ENCODE measurements around the gene PSMD12. TPM values are rescaled to one million over a fixed set of nuclear protein-coding genes. Genes with fewer than 3 reads are reported as not detected.
"Not testable (repeated sequence)": the region's sequence is repeated elsewhere in the genome, so short reads cannot be mapped to it uniquely, and the experiment has no call there.

PSMD12 gene
- total RNA-seq, 1 donor from 2014 or later, result 21.4 TPM

- H3K27me3 ChIP-seq (ENCODE audit: control insufficient read depth in 3 of 3, insufficient read depth in 3 of 3, low read length in 3 of 3), result no peaks in the 10 kb centered on the region
- no peak overlapping the region for H3K9ac ChIP-seq (ENCODE audit: low read depth in 1 of 3, low read length in 3 of 3)
- H3K9me3 ChIP-seq (ENCODE audit: control insufficient read depth in 3 of 3, low read length in 3 of 3), result no peaks in the 10 kb centered on the region
- no peak overlapping the region for H3K27ac ChIP-seq (ENCODE audit: low read depth, low read length)
- H3K36me3 ChIP-seq (ENCODE audit: control insufficient read depth in 3 of 3, insufficient read depth in 3 of 3, low read length in 3 of 3), result peaks cover 5 to 20% (median 16%) of the 10 kb centered on the region in 3 donors
- H3K4me3 ChIP-seq (ENCODE audit: low read length in 3 of 3), result no peak overlapping the region
- no peaks in the 10 kb centered on the region for H3K4me1 ChIP-seq (ENCODE audit: control insufficient read depth in 3 of 3, insufficient read depth in 3 of 3, low read length in 3 of 3)
Observed at GRCh38 chr17:67336859-67337258, 29.5 kb downstream of the PSMD12 start.

- no peaks in the 10 kb centered on the region for H3K27me3 ChIP-seq (ENCODE audit: control insufficient read depth in 3 of 3, insufficient read depth in 3 of 3, low read length in 3 of 3)
Observed at GRCh38 chr17:67335245-67335835, 31.0 kb downstream of the PSMD12 start.

DNA sequence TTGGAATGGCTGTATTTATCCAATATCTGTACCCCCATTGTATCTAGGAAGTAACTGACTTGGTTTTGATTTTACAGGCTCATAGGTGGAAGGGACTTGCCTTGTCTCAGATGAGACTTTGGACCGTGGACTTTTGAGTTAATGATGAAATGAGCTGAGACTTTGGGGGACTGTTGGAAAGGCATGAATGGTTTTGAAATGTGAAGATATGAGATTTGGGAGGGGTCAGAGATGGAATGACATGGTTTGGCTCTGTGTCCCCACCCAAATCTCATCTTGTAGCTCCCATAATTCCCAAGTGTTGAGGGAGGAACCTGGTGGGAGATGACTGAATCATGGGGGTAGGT is 34.2 kb downstream of the PSMD12 start:
- not testable (repeated sequence) for H3K4me1 ChIP-seq (ENCODE audit: control insufficient read depth in 3 of 3, insufficient read depth in 3 of 3, low read length in 3 of 3); H3K4me3 ChIP-seq (ENCODE audit: low read length in 3 of 3); H3K27ac ChIP-seq (ENCODE audit: low read depth, low read length); H3K9ac ChIP-seq (ENCODE audit: low read depth in 1 of 3, low read length in 3 of 3); H3K36me3 ChIP-seq (ENCODE audit: control insufficient read depth in 3 of 3, insufficient read depth in 3 of 3, low read length in 3 of 3); H3K9me3 ChIP-seq (ENCODE audit: control insufficient read depth in 3 of 3, low read length in 3 of 3); H3K27me3 ChIP-seq (ENCODE audit: control insufficient read depth in 3 of 3, insufficient read depth in 3 of 3, low read length in 3 of 3)

More at GRCh38 chr17:67335245-67335835, 31.0 kb downstream of the PSMD12 start:
- Histone ChIP-seq H3K9ac (ENCODE audit: low read depth in 1 of 3, low read length in 3 of 3) (no peak overlapping the region), H3K36me3 (ENCODE audit: control insufficient read depth in 3 of 3, insufficient read depth in 3 of 3, low read length in 3 of 3) (peaks cover 0 to 5% (median 4%) of the 10 kb centered on the region in 3 donors), H3K9me3 (ENCODE audit: control insufficient read depth in 3 of 3, low read length in 3 of 3) (no peaks in the 10 kb centered on the region), H3K27ac (ENCODE audit: low read depth, low read length) (no peak overlapping the region), H3K4me3 (ENCODE audit: low read length in 3 of 3) (no peak overlapping the region), H3K4me1 (ENCODE audit: control insufficient read depth in 3 of 3, insufficient read depth in 3 of 3, low read length in 3 of 3) (no peaks in the 10 kb centered on the region)

GRCh38 chr17:67331381-67332161 is 34.8 kb downstream of the PSMD12 start:
- not testable (repeated sequence) for H3K9ac ChIP-seq (ENCODE audit: low read depth in 1 of 3, low read length in 3 of 3); H3K36me3 ChIP-seq (ENCODE audit: control insufficient read depth in 3 of 3, insufficient read depth in 3 of 3, low read length in 3 of 3); H3K9me3 ChIP-seq (ENCODE audit: control insufficient read depth in 3 of 3, low read length in 3 of 3); H3K27ac ChIP-seq (ENCODE audit: low read depth, low read length); H3K4me3 ChIP-seq (ENCODE audit: low read length in 3 of 3); H3K27me3 ChIP-seq (ENCODE audit: control insufficient read depth in 3 of 3, insufficient read depth in 3 of 3, low read length in 3 of 3); H3K4me1 ChIP-seq (ENCODE audit: control insufficient read depth in 3 of 3, insufficient read depth in 3 of 3, low read length in 3 of 3)

GRCh38 chr17:67328026-67328425 is 38.4 kb downstream of the PSMD12 start:
- Histone ChIP-seq H3K27ac (ENCODE audit: low read depth, low read length) (no peak overlapping the region), H3K36me3 (ENCODE audit: control insufficient read depth in 3 of 3, insufficient read depth in 3 of 3, low read length in 3 of 3) (no peaks in the 10 kb centered on the region), H3K9ac (ENCODE audit: low read depth in 1 of 3, low read length in 3 of 3) (no peak overlapping the region), H3K27me3 (ENCODE audit: control insufficient read depth in 3 of 3, insufficient read depth in 3 of 3, low read length in 3 of 3) (no peaks in the 10 kb centered on the region), H3K4me1 (ENCODE audit: control insufficient read depth in 3 of 3, insufficient read depth in 3 of 3, low read length in 3 of 3) (no peaks in the 10 kb centered on the region), H3K4me3 (ENCODE audit: low read length in 3 of 3) (no peak overlapping the region), H3K9me3 (ENCODE audit: control insufficient read depth in 3 of 3, low read length in 3 of 3) (no peaks in the 10 kb centered on the region)

- not testable (repeated sequence) for H3K4me3 ChIP-seq (ENCODE audit: low read length in 3 of 3); H3K4me1 ChIP-seq (ENCODE audit: control insufficient read depth in 3 of 3, insufficient read depth in 3 of 3, low read length in 3 of 3); H3K9me3 ChIP-seq (ENCODE audit: control insufficient read depth in 3 of 3, low read length in 3 of 3); H3K9ac ChIP-seq (ENCODE audit: low read depth in 1 of 3, low read length in 3 of 3); H3K27ac ChIP-seq (ENCODE audit: low read depth, low read length); H3K36me3 ChIP-seq (ENCODE audit: control insufficient read depth in 3 of 3, insufficient read depth in 3 of 3, low read length in 3 of 3); H3K27me3 ChIP-seq (ENCODE audit: control insufficient read depth in 3 of 3, insufficient read depth in 3 of 3, low read length in 3 of 3)
Observed at GRCh38 chr17:67326959-67327745, 39.2 kb downstream of the PSMD12 start.

DNA sequence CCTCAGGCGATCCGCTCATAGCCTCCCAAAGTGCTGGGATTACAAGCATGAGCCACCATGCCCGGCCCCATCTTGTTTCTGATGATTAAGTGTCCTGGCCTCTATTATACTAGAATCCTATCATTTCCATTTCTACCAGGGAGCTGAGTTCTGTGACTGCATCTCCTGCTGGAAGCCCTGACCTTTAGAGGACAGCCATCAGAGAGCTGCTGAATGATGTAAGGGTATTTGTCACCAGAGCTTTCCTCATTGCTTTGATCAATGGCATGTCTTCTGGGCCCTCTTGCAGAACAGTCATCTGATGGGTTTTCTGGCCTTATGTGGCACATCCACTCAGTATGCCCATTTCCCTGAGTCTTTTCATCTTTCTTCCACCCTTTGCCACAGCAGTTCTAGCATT is 39.9 kb downstream of the PSMD12 start:
- Histone ChIP-seq H3K36me3 (ENCODE audit: control insufficient read depth in 3 of 3, insufficient read depth in 3 of 3, low read length in 3 of 3) (no peaks in the 10 kb centered on the region), H3K4me1 (ENCODE audit: control insufficient read depth in 3 of 3, insufficient read depth in 3 of 3, low read length in 3 of 3) (no peaks in the 10 kb centered on the region), H3K9ac (ENCODE audit: low read depth in 1 of 3, low read length in 3 of 3) (no peak overlapping the region), H3K27ac (ENCODE audit: low read depth, low read length) (no peak overlapping the region), H3K4me3 (ENCODE audit: low read length in 3 of 3) (no peak overlapping the region), H3K9me3 (ENCODE audit: control insufficient read depth in 3 of 3, low read length in 3 of 3) (no peaks in the 10 kb centered on the region), H3K27me3 (ENCODE audit: control insufficient read depth in 3 of 3, insufficient read depth in 3 of 3, low read length in 3 of 3) (no peaks in the 10 kb centered on the region)

DNA sequence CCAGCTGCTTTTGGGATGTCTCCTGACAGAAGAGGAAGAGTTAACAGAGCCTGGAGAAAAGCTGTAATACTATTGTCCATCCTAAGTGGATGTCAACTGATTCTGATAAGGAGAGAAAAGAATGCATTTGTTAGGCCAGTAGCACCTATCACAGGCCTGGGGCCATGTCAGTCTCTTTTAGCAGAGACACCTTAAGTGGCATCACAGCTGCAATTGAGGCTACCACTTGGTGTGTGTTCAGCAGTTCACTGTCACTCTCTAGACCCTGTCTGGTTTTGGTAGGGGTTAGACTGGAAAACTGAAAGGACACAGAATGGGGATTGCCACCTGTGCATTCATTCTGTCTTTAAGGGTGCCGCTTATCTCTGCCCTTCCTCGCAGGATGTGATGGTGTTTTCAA is 42.0 kb downstream of the PSMD12 start:
- no peaks in the 10 kb centered on the region for H3K4me1 ChIP-seq (ENCODE audit: control insufficient read depth in 3 of 3, insufficient read depth in 3 of 3, low read length in 3 of 3)
- no peak overlapping the region for H3K4me3 ChIP-seq (ENCODE audit: low read length in 3 of 3)
- H3K27me3 ChIP-seq (ENCODE audit: control insufficient read depth in 3 of 3, insufficient read depth in 3 of 3, low read length in 3 of 3), result no peaks in the 10 kb centered on the region
- no peak overlapping the region for H3K9ac ChIP-seq (ENCODE audit: low read depth in 1 of 3, low read length in 3 of 3)
- no peaks in the 10 kb centered on the region for H3K9me3 ChIP-seq (ENCODE audit: control insufficient read depth in 3 of 3, low read length in 3 of 3)
- H3K36me3 ChIP-seq (ENCODE audit: control insufficient read depth in 3 of 3, insufficient read depth in 3 of 3, low read length in 3 of 3), result no peaks in the 10 kb centered on the region
- H3K27ac ChIP-seq (ENCODE audit: low read depth, low read length), result no peak overlapping the region

DNA sequence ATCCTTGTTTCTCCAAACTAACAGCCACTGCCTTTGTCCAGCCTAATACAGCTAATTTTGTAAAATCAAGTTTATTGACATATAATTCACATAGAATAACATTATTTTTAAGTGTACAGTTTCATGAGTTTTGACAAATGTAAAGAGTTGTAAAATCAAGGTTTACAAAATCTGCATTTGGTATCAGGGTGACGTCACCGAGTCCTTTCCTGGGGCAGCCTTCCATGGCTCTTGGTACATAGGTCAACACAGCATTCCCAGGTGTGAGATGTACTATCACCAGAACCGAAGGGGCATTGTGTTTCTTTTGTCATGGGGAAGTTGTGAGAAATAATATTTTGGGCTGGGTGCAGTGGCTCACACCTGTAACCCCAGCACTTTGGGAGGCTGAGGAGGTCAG is 42.9 kb downstream of the PSMD12 start:
- Histone ChIP-seq H3K36me3 (ENCODE audit: control insufficient read depth in 3 of 3, insufficient read depth in 3 of 3, low read length in 3 of 3) (no peaks in the 10 kb centered on the region), H3K9me3 (ENCODE audit: control insufficient read depth in 3 of 3, low read length in 3 of 3) (no peaks in the 10 kb centered on the region), H3K9ac (ENCODE audit: low read depth in 1 of 3, low read length in 3 of 3) (no peak overlapping the region), H3K27ac (ENCODE audit: low read depth, low read length) (no peak overlapping the region), H3K4me3 (ENCODE audit: low read length in 3 of 3) (no peak overlapping the region), H3K27me3 (ENCODE audit: control insufficient read depth in 3 of 3, insufficient read depth in 3 of 3, low read length in 3 of 3) (no peaks in the 10 kb centered on the region), H3K4me1 (ENCODE audit: control insufficient read depth in 3 of 3, insufficient read depth in 3 of 3, low read length in 3 of 3) (no peaks in the 10 kb centered on the region)
